ENCODE measurements around the gene MAST2.

MAST2 gene

GRCh38 chr1:45913731-45914501 lies 110.5 kb downstream of the MAST2 start:
- DNase-seq (ENCODE audit: extremely low spot score), result no peak
- CTCF ChIA-PET, result interaction anchor here (0.6 to 2.4 kb wide), 8 partner anchors 8 to 59 kb away, joined by 3 to 7 read pairs (median 4); no protein-coding TSS in a partner anchor
- POLR2A ChIA-PET, result no interaction called here
- no peak for TF ChIP-seq CTCF (IDR thresholded peaks at IDR 0.05; ENCODE audit: control extremely low read depth, extremely low read depth, low read depth, missing control alignments)

- POLR2A ChIA-PET, result no interaction called here
- no peak for DNase-seq (ENCODE audit: extremely low spot score)
- no peak for TF ChIP-seq CTCF (IDR thresholded peaks at IDR 0.05; ENCODE audit: control extremely low read depth, extremely low read depth, low read depth, missing control alignments)
- CTCF ChIA-PET, result interaction anchor here (1.1 kb wide), 1 partner anchor 15 kb away, joined by 3 read pairs; no protein-coding TSS in a partner anchor
These were observed 111.4 kb downstream of the MAST2 start for GRCh38 chr1:45914836-45915235.

- ChIA-PET POLR2A (no interaction called here), CTCF (interaction anchor here (1.1 to 1.6 kb wide), 2 partner anchors 9 to 19 kb away, joined by 3 to 4 read pairs; no protein-coding TSS in a partner anchor)
- no peak for DNase-seq (ENCODE audit: extremely low spot score)
- TF ChIP-seq CTCF (IDR thresholded peaks at IDR 0.05; ENCODE audit: control extremely low read depth, extremely low read depth, low read depth, missing control alignments), result no peak
These were observed 119.0 kb downstream of the MAST2 start for GRCh38 chr1:45922374-45922773.

DNA sequence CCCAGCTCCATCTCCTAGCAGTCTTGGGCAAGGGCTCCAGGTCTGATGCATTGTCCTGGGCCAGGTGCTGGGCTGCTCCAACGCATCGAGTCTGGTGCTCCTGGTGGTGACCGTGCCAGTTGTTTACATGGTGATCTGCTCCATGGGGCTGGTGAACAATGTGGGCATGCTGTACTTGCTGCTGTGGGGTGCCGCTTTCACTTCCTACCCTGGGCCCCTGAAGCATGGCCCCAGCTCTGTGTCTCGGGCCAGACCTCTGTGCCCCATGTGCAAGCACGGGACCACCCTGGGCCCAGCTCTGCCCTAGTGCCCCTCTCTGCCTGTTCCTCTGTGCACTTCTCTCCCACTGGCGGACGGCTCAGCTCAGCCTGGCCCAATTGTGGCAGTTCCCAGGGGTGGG lies 119.4 kb downstream of the MAST2 start:
- no peak for DNase-seq (ENCODE audit: extremely low spot score)
- POLR2A ChIA-PET, result no interaction called here
- CTCF ChIA-PET, result no interaction called here
- no peak for TF ChIP-seq CTCF (IDR thresholded peaks at IDR 0.05; ENCODE audit: control extremely low read depth, extremely low read depth, low read depth, missing control alignments)

GRCh38 chr1:45923343-45923742 lies 119.9 kb downstream of the MAST2 start:
- ChIA-PET CTCF (no interaction called here), POLR2A (no interaction called here)
- DNase-seq (ENCODE audit: extremely low spot score), result no peak
- no peak for TF ChIP-seq CTCF (IDR thresholded peaks at IDR 0.05; ENCODE audit: control extremely low read depth, extremely low read depth, low read depth, missing control alignments)

- POLR2A ChIA-PET, result no interaction called here
- TF ChIP-seq CTCF (IDR thresholded peaks at IDR 0.05; ENCODE audit: control extremely low read depth, extremely low read depth, low read depth, missing control alignments), result no peak
- CTCF ChIA-PET, result interaction anchor here (1.1 kb wide), 1 partner anchor 12 kb away, joined by 4 read pairs; no protein-coding TSS in a partner anchor
- DNase-seq (ENCODE audit: extremely low spot score), result no peak
These were observed 121.3 kb downstream of the MAST2 start for GRCh38 chr1:45924736-45925135.
